Measurements from ENCODE around the gene PIK3C3.

GRCh38 chr18:42064109-42064508 lies 109.1 kb downstream of the PIK3C3 start:
- no peak for TF ChIP-seq CTCF (IDR thresholded peaks at IDR 0.05)
- no peak for TF ChIP-seq SIN3A (IDR thresholded peaks at IDR 0.05; ENCODE audit: borderline replicate concordance, insufficient read depth, low read depth, low read length)
- TF ChIP-seq TCF7L2 (IDR thresholded peaks at IDR 0.05; ENCODE audit: low read depth, low read length): no peak
- TF ChIP-seq POLR2AphosphoS5 (IDR thresholded peaks at IDR 0.05; ENCODE audit: low read depth, low read length): no peak
- TF ChIP-seq REST (IDR thresholded peaks at IDR 0.05; ENCODE audit: insufficient read depth in 1 of 2, low read depth in 2 of 2, low read length in 1 of 2): no peak

Measured in Panc1 (cell line).